Tibial nerve (tissue), 4 donors: ENCODE results near the gene MTHFD1. TPM values are rescaled to one million over a fixed set of nuclear protein-coding genes. Genes with fewer than 3 reads are reported as not detected.

Experiments
- DNase-seq, 2 donors: peaks; one replicate each; pipeline ENCODE4 v3.0.0-alpha.2; 2019; ENCODE audit warnings: low spot score in 2 of 2
- H3K27ac ChIP-seq, 4 donors: fragments of 200-600 bp; sonication (generic) in 3 of 4; one replicate each; pipeline ENCODE4 v1.5.1; 2017 to 2019; ENCODE audit warnings: mild to moderate bottlenecking in 1 of 4
- H3K27me3 ChIP-seq, 2 donors: fragments of 200-600 bp; sonication (generic) in 1 of 2; one replicate each; pipeline versions ENCODE4 v1.5.1 to v1.6.0; 2017 to 2019
- H3K36me3 ChIP-seq, 3 donors: fragments of 200-600 bp; sonication (generic); one replicate each; pipeline ENCODE4 v1.5.1; 2018 to 2019
- H3K4me1 ChIP-seq, 4 donors: fragments of 200-600 bp; sonication (generic) in 3 of 4; one replicate each; pipeline ENCODE4 v1.5.1; 2017 to 2019
- H3K4me3 ChIP-seq, 4 donors: fragments of 200-600 bp; sonication (generic) in 3 of 4; one replicate each; pipeline ENCODE4 v1.5.1; 2017 to 2019; ENCODE audit warnings: mild to moderate bottlenecking in 1 of 4, moderate library complexity in 1 of 4
- H3K9me3 ChIP-seq, 4 donors: fragments of 200-600 bp; sonication (generic) in 3 of 4; one replicate each; pipeline ENCODE4 v1.5.1; 2017 to 2019
- CTCF ChIP-seq, 5 experiments: fragments of 200-600 bp in 3 of 5; fragments of 450-650 bp in 2 of 5; sonication (generic) in 3 of 5; IDR thresholded peaks; one replicate each; pipeline ENCODE4 v1.5.1; 2016 to 2019; ENCODE audit warnings: antibody characterized with exemption in 5 of 5, mild to moderate bottlenecking in 3 of 5, moderate library complexity in 2 of 5
- EP300 ChIP-seq, 2 donors: sonication (generic); formaldehyde crosslinking; IDR thresholded peaks; one replicate each; pipeline ENCODE4 v1.6.1; 2017; ENCODE audit warnings: antibody characterized with exemption in 2 of 2, mild to moderate bottlenecking in 1 of 2
- POLR2A ChIP-seq, 2 donors: fragments of 450-650 bp; IDR thresholded peaks; one replicate each; pipeline ENCODE4 v1.6.1; 2017; ENCODE audit warnings: antibody characterized with exemption in 2 of 2, mild to moderate bottlenecking in 2 of 2, moderate library complexity in 2 of 2
- WGBS, 2 donors: methylation state at CpG; one replicate each; pipeline ENCODE4 v1.1.5; 2018; 5-methylcytosine and 5-hydroxymethylcytosine counted together
- total RNA-seq, 4 donors: library from RNA; depleted of rRNA; stranded (reverse); fragments of >200 nt; gene quantifications; one replicate each; pipeline ENCODE4 v1.1.0, GENCODE V29; 2016

The MTHFD1 gene
- total RNA-seq, 4 donors from 2014 or later, result 52.0 to 59.4 (median 56.7) TPM

GRCh38 chr14:64439141-64439540, 51.0 kb downstream of the MTHFD1 start:
- WGBS, 2 donors, result 89 to 93% methylated on average over 6 of the region's 6 CpGs
- H3K27ac ChIP-seq, result no peak overlapping the region
- TF ChIP-seq CTCF (IDR thresholded peaks at IDR 0.05) (no peak), POLR2A (IDR thresholded peaks at IDR 0.05) (no peak)
- peaks cover 0 to 5% (median 0%) of the 10 kb centered on the region in 4 donors for H3K4me1 ChIP-seq
- DNase-seq, result no peak
- H3K9me3 ChIP-seq, result no peaks in the 10 kb centered on the region
- H3K4me3 ChIP-seq, result no peak overlapping the region
- peaks cover 0 to 86% (median 0%) of the 10 kb centered on the region in 3 donors for H3K36me3 ChIP-seq
- no peaks in the 10 kb centered on the region for H3K27me3 ChIP-seq

- H3K4me3 ChIP-seq, result no peak overlapping the region
- WGBS, 2 donors, result 86 to 100% methylated on average over 3 of the region's 3 CpGs
- H3K27me3 ChIP-seq, result no peaks in the 10 kb centered on the region
- H3K27ac ChIP-seq, result no peak overlapping the region
- TF ChIP-seq CTCF (IDR thresholded peaks at IDR 0.05) (no peak), EP300 (IDR thresholded peaks at IDR 0.05) (no peak), POLR2A (IDR thresholded peaks at IDR 0.05) (no peak)
- peaks cover 0 to 5% (median 2%) of the 10 kb centered on the region in 4 donors for H3K4me1 ChIP-seq
- no peaks in the 10 kb centered on the region for H3K9me3 ChIP-seq
- no peak for DNase-seq
- H3K36me3 ChIP-seq, result peaks cover 0 to 85% (median 0%) of the 10 kb centered on the region in 3 donors
Measured at GRCh38 chr14:64440494-64440893, 52.3 kb downstream of the MTHFD1 start.

GRCh38 chr14:64442300-64442988, 54.3 kb downstream of the MTHFD1 start:
- no peak for DNase-seq
- no peaks in the 10 kb centered on the region for H3K9me3 ChIP-seq
- H3K27ac ChIP-seq, result no peak overlapping the region
- WGBS, 2 donors, result 69 to 84% methylated on average over 16 to 17 of the region's 17 CpGs
- H3K4me1 ChIP-seq, result peaks cover 0 to 5% (median 2%) of the 10 kb centered on the region in 4 donors
- no peaks in the 10 kb centered on the region for H3K27me3 ChIP-seq
- TF ChIP-seq CTCF (IDR thresholded peaks at IDR 0.05) (no peak), POLR2A (IDR thresholded peaks at IDR 0.05) (no peak), EP300 (IDR thresholded peaks at IDR 0.05) (no peak)
- H3K4me3 ChIP-seq, result no peak overlapping the region
- peaks cover 0 to 65% (median 0%) of the 10 kb centered on the region in 3 donors for H3K36me3 ChIP-seq

- WGBS, 2 donors, result 86 to 89% methylated on average over 11 of the region's 11 CpGs
- peaks cover 0 to 66% (median 0%) of the 10 kb centered on the region in 3 donors for H3K36me3 ChIP-seq
- H3K27me3 ChIP-seq, result no peaks in the 10 kb centered on the region
- no peaks in the 10 kb centered on the region for H3K9me3 ChIP-seq
- H3K27ac ChIP-seq, result no peak overlapping the region
- H3K4me1 ChIP-seq, result peaks cover 0 to 4% (median 0%) of the 10 kb centered on the region in 4 donors
- no peak overlapping the region for H3K4me3 ChIP-seq
- DNase-seq, result no peak
- TF ChIP-seq EP300 (IDR thresholded peaks at IDR 0.05), result no peak
- TF ChIP-seq POLR2A (IDR thresholded peaks at IDR 0.05), result no peak
- TF ChIP-seq CTCF (IDR thresholded peaks at IDR 0.05), result no peak
Measured at GRCh38 chr14:64444140-64444539, 56.0 kb downstream of the MTHFD1 start.

GRCh38 chr14:64444984-64445845, 57.1 kb downstream of the MTHFD1 start:
- DNase-seq, result no peak
- Histone ChIP-seq H3K9me3 (no peaks in the 10 kb centered on the region), H3K4me3 (no peak overlapping the region), H3K27ac (peak overlapping the region in 3 of 4 donors; percentile 15 to 55 (median 41)), H3K27me3 (no peaks in the 10 kb centered on the region), H3K4me1 (peaks cover 0 to 4% (median 0%) of the 10 kb centered on the region in 4 donors), H3K36me3 (peaks cover 0 to 72% (median 0%) of the 10 kb centered on the region in 3 donors)
- no peak for TF ChIP-seq EP300 (IDR thresholded peaks at IDR 0.05)
- no peak for TF ChIP-seq CTCF (IDR thresholded peaks at IDR 0.05)
- TF ChIP-seq POLR2A (IDR thresholded peaks at IDR 0.05), result no peak
- WGBS, 2 donors, result 71 to 73% methylated on average over 7 of the region's 7 CpGs
